Nucleus accumbens (tissue), 56 donors: Measurements from ENCODE around the gene IL22RA2.
A peak's percentile ranks its signal among the peaks of the same experiment; 100 is the strongest.

Experiments used
- DNase-seq, 56 donors: peaks; one replicate each; lab custom pipeline; 2025; lab: John Stamatoyannopoulos, UW

IL22RA2 gene

DNA sequence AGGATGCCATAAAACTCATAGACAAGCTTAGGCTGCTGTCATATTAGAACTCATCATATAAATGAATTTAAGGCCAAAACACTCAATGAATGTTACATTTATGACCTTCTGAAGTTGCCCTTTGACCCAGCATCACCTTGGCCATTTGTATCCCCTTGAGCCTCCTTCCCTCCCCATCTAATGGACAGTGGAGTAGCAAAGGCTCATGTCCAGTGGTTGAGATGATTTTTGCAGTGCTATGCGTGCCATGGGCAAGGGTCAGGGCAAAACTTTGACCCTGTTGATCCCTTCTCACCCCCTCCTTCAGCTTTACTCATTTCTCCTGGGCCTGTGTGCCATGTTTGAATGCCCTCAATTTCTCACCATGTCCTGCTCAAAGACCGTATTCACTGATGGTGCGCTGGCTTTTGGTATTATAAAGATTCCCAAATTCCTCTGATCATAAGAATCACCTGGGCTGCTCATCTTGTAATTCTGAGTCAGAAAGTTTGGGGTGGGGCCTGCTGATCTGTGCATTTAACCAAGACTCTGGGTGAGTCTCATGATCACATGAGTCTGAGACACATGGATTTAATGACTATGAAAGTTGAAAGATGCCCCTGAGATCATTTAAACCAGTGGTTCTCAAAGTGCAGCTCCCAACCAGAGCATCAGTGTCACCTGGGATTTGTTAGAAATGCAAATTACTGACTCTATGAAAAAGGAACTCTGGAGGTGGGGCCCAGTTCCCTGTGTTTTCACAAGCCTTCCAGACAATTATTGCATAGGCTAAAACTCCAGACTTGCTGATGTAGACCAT is 71.2 kb downstream of the IL22RA2 start:
- no peak for DNase-seq

DNA sequence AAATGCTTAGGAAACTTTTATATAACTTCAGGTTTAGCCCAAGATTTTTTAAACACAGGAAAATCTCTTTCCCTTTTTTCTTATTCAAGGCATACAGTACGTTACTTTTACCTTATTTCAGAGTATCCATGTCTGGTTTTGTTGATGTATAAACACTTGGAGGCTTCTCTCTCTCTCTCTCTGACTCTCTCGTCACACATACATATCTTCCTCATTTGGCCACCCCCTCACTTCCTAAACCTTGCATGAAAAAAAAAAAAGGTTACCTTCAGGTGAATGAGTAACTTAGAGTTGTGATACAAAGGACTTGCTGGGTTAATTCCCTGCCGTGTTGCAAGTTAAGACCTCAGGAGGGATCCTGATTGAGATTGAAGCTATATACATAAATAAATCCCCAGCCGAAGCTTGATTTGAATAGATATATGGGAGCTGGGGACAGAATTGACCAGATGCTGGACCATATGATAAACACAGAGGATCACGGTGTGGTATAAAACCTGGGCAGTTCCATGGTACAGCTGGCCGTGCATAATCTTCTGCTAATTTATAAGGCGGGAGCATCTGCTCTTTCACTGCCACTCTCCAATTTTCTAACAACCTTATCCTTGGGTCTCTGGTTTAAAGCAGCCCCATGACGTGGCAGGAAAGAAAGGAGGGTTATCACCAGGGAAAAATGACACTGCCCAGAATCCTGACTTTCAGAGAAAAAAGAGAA is 73.6 kb downstream of the IL22RA2 start:
- DNase-seq, result no peak

DNA sequence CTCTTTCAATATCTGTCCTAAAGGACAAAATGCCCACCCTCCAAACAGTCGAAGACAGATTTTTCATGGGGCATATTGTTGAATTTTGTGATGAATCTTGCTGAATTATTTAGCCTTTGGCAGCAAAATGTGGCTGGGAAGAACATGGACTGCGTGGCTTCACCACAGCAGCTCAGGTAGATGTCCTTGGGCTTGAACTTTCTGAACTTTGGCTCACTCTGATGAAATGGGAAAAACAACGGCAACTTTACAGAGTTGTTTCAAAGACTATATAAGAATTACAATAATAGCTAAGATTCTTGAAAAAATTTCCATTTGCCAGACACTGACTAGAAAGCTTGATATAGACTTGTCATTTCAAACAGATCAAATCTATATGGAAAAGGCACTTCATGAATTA is 75.9 kb downstream of the IL22RA2 start:
- no peak for DNase-seq

DNA sequence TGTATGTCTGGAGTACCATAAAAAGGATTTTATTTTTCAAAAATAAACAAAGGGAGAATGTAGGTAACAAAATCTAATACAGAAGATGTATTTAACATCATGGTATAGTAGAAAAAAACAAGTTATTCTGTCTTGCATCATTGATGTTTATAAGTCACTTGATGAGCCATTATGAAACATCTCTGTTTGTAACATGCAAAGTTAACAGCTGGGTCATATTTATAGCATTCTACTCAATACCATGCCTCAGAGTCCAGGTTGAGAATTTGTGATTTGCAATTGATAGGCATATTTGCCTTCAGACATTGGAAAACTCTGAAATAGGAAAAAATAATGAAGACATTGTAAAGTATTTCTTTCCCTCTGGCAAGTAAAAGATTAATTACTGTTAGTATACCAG is 76.4 kb downstream of the IL22RA2 start:
- no peak for DNase-seq

DNA sequence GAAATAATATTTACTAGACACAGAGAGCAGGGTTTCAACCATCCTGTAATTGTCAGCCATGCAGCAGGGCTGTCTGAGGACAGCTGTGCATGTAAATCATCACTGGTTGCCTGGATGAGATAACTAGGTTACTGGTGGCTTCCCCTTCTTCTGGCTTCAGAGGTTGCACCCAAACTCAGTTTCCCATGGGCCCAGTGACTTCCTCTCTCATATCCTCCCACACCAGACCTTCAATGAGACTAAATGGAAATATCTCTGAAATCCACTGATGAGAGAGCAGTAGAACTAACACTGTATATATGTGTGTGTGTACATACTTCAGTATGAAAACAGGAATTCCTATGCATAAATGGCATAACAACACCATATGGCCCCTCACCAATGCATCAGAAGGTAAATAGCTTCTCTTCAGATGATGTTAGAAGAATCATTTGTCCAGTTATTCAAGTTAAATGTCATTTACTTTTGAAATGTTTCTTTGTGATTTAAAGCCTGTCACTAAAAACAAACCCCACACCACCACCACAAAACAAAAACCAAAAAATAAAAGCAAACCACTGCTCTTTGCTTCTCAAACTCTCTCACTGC is 77.7 kb downstream of the IL22RA2 start:
- DNase-seq, result peak in 3 of 56 donors; percentile 0 to 3 (median 2)

DNA sequence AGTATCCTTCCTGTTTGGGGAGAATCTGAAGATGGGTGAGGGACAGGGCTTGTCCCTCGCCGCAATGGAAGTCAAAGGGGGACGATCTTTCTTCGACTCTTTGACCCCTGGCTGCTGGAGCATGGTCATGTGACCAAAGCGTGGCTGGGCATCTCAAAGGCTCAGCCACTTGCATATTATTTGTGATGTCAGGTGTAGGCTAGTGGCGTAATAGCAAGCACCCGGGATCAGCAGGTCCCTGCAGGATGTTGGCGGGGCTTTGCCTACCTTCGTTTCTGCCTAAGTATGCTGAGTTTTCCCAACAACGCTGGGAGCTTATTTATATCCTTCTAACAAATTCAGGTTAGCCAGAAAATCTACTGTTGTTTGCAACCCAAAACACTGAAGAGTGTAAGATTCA is 78.4 kb downstream of the IL22RA2 start:
- no peak for DNase-seq

DNA sequence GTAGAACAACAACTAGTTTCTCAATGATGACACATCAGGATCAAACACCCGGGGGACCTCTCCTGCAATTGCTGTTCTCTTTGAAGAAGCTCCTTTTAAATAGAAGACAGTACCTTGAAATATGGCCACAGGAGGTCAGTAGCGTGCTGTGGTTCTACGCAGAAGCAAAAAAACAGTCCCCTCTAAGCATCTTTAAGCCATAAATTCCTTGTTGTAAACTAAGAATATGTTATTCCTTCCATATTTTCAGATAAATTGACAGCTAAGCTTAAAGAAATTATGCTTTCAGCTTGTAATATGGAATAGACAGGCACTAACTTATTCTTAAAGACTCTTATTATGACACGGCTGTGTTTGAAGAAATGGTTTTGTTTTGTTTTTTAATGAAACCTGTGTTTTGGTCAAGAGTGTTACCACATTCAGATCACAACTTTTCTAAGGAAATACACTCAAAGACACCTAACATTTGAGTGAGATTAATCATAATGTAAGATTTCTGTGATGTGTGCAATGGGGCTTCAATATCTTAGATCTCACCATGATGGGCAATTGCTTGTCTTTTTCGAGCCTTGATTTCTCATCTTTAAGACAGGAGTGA is 78.9 kb downstream of the IL22RA2 start:
- peak in 38 of 56 donors; percentile 3 to 71 (median 22) for DNase-seq
